H1 (cell line): ENCODE results near the gene TLE3. TPM values are rescaled to one million over a fixed set of nuclear protein-coding genes. Genes with fewer than 3 reads are reported as not detected.

Experiments used
- CTCF ChIA-PET: fragments of 300-600 bp; sonication (Branson Sonifier 250); formaldehyde crosslinking; loops from one replicate; lab custom pipeline; 2021; ENCODE audit not compliant: partially characterized antibody; lab: Charles Lee
- POLR2A ChIA-PET: fragments of 300-600 bp; sonication (Branson Sonifier 250); formaldehyde crosslinking; loops from one replicate; lab custom pipeline; 2021; ENCODE audit warnings: inconsistent platforms; ENCODE audit not compliant: partially characterized antibody; lab: Charles Lee
- DNase-seq, 2 experiments: peaks; one replicate each; pipeline versions ENCODE4 v3.0.0 to v3.0.0-alpha.2; 2010 to 2022; ENCODE audit warnings: low spot score in 2 of 2, low read depth in 1 of 2, mixed read lengths in 1 of 2
- FAIRE-seq: peaks from 2 replicates; lab custom pipeline; 2011; peaks lifted over from hg19 to GRCh38; lab: Jason Lieb, UNC
- H2AFZ ChIP-seq: 2 replicates; pipeline ENCODE4 v1.8.1; 2012; ENCODE audit warnings: low read length, inconsistent platforms
- H2AK5ac ChIP-seq: 2 replicates; pipeline ENCODE4 v1.6.1; 2013; ENCODE audit warnings: low read depth, low read length
- H2BK120ac ChIP-seq: replicated peaks from 2 replicates; pipeline ENCODE3; 2013; ENCODE audit warnings: low read depth, low read length, inconsistent platforms
- H2BK12ac ChIP-seq: 2 replicates; pipeline ENCODE4 v1.6.1; 2013; ENCODE audit warnings: low read depth, low read length
- H2BK15ac ChIP-seq: 2 replicates; pipeline ENCODE4 v1.6.1; 2013; ENCODE audit warnings: low read length
- H2BK20ac ChIP-seq: 2 replicates; pipeline ENCODE4 v1.6.1; 2013; ENCODE audit warnings: low read length
- H2BK5ac ChIP-seq: 2 replicates; pipeline ENCODE4 v1.6.1; 2013; ENCODE audit warnings: low read depth, low read length
- H3K14ac ChIP-seq: 2 replicates; pipeline ENCODE4 v1.6.1; 2013; ENCODE audit warnings: inconsistent platforms; ENCODE audit not compliant: insufficient read length
- H3K18ac ChIP-seq: 2 replicates; pipeline ENCODE4 v1.6.1; 2013; ENCODE audit warnings: low read length; ENCODE audit errors: extremely low read depth
- H3K23ac ChIP-seq: 2 replicates; pipeline ENCODE4 v1.6.1; 2013; ENCODE audit warnings: inconsistent platforms; ENCODE audit not compliant: insufficient read length
- H3K23me2 ChIP-seq: 2 replicates; pipeline ENCODE4 v1.6.1; 2013; ENCODE audit warnings: low read depth, low read length
- H3K27ac ChIP-seq: 2 replicates; pipeline ENCODE4 v1.6.1; 2011; ENCODE audit warnings: low read depth, low read length, inconsistent platforms
- H3K27me3 ChIP-seq, 4 experiments: replicated peaks in 1 of 4; 1 replicate in 1 of 4; 2 replicates in 3 of 4; pipeline versions ENCODE4 v1.6.1 to v1.8.1; 2011 to 2013; ENCODE audit warnings: low read length in 3 of 4, mild to moderate bottlenecking in 3 of 4, inconsistent platforms in 2 of 4, mixed read lengths in 2 of 4, moderate library complexity in 1 of 4; ENCODE audit not compliant: control insufficient read depth in 3 of 4, insufficient read depth in 3 of 4; ENCODE audit errors: extremely low read depth in 1 of 4
- H3K36me3 ChIP-seq, 4 experiments: 2 replicates each; pipeline versions ENCODE4 v1.6.1 to v1.8.1; 2011 to 2013; ENCODE audit warnings: mild to moderate bottlenecking in 4 of 4, low read length in 3 of 4, moderate library complexity in 2 of 4, control low read depth in 1 of 4, inconsistent platforms in 1 of 4; ENCODE audit not compliant: insufficient read depth in 4 of 4, control insufficient read depth in 2 of 4
- H3K4ac ChIP-seq: replicated peaks from 2 replicates; pipeline ENCODE3; 2013; ENCODE audit warnings: low read length, low read depth, mixed read lengths, inconsistent platforms; ENCODE audit not compliant: insufficient read length
- H3K4me1 ChIP-seq, 4 experiments: replicated peaks in 1 of 4; 1 replicate in 1 of 4; 2 replicates in 3 of 4; pipeline versions ENCODE4 v1.6.1 to v1.8.1; 2011 to 2013; ENCODE audit warnings: low read length in 3 of 4, inconsistent platforms in 2 of 4, mixed read lengths in 1 of 4; ENCODE audit not compliant: insufficient read depth in 4 of 4, control insufficient read depth in 3 of 4
- H3K4me2 ChIP-seq, 2 experiments: 2 replicates each; pipeline versions ENCODE4 v1.6.1 to v1.8.1; 2011 to 2013; ENCODE audit warnings: low read depth in 2 of 2, low read length in 2 of 2, control low read depth in 1 of 2, inconsistent platforms in 1 of 2, mild to moderate bottlenecking in 1 of 2; ENCODE audit not compliant: insufficient read depth in 1 of 2
- H3K4me3 ChIP-seq, 4 experiments: fragments of 200-600, 300-600 bp in 1 of 4; sonication (generic), shearing (Covaris generic), sonication (Bioruptor Twin) in 1 of 4; 2 replicates each; pipeline versions ENCODE4 v1.5.1 to v1.8.1; 2011 to 2016; ENCODE audit warnings: low read length in 4 of 4, low read depth in 3 of 4, control low read depth in 2 of 4, inconsistent platforms in 2 of 4, mild to moderate bottlenecking in 2 of 4, mixed read lengths in 1 of 4, moderate library complexity in 1 of 4; ENCODE audit not compliant: insufficient read depth in 2 of 4; ENCODE audit errors: extremely low read depth in 1 of 4
- H3K56ac ChIP-seq: replicated peaks from 2 replicates; pipeline ENCODE3; 2013; ENCODE audit warnings: low read depth, mild to moderate bottlenecking, mixed read lengths, low read length, inconsistent platforms; ENCODE audit not compliant: insufficient read length
- H3K79me1 ChIP-seq: 2 replicates; pipeline ENCODE4 v1.6.1; 2013; ENCODE audit warnings: low read depth, low read length, control low read depth
- H3K79me2 ChIP-seq, 2 experiments: 2 replicates each; pipeline versions ENCODE4 v1.6.1 to v1.8.1; 2012 to 2013; ENCODE audit warnings: low read length in 2 of 2, mild to moderate bottlenecking in 2 of 2, inconsistent platforms in 1 of 2; ENCODE audit not compliant: insufficient read depth in 2 of 2, control insufficient read depth in 1 of 2
- H3K9ac ChIP-seq, 4 experiments: replicated peaks in 1 of 4; 1 replicate in 1 of 4; 2 replicates in 3 of 4; pipeline versions ENCODE4 v1.6.1 to v1.8.1; 2011 to 2013; ENCODE audit warnings: low read depth in 3 of 4, low read length in 3 of 4, control low read depth in 2 of 4, mild to moderate bottlenecking in 2 of 4, moderate library complexity in 2 of 4, inconsistent platforms in 1 of 4; ENCODE audit errors: extremely low read depth in 1 of 4
- H3K9me3 ChIP-seq, 2 experiments: 2 replicates each; pipeline versions ENCODE4 v1.6.1 to v1.8.1; 2012 to 2013; ENCODE audit warnings: mild to moderate bottlenecking in 2 of 2, moderate library complexity in 2 of 2, control low read depth in 1 of 2, inconsistent platforms in 1 of 2, low read depth in 1 of 2, low read length in 1 of 2, mixed read lengths in 1 of 2; ENCODE audit not compliant: insufficient read depth in 2 of 2
- H4K20me1 ChIP-seq, 2 experiments: replicated peaks in 1 of 2; 2 replicates each; pipeline versions ENCODE3 to v1.8.1; 2011 to 2013; ENCODE audit warnings: inconsistent platforms in 2 of 2, low read length in 2 of 2, mild to moderate bottlenecking in 1 of 2; ENCODE audit not compliant: insufficient read depth in 2 of 2, control insufficient read depth in 1 of 2
- H4K5ac ChIP-seq: 2 replicates; pipeline ENCODE4 v1.6.1; 2013; ENCODE audit warnings: low read length, low read depth, mixed read lengths, inconsistent platforms; ENCODE audit not compliant: insufficient read length
- H4K8ac ChIP-seq: 2 replicates; pipeline ENCODE4 v1.8.0; 2013; ENCODE audit warnings: mild to moderate bottlenecking, moderate library complexity, low read length, inconsistent platforms; ENCODE audit not compliant: insufficient read depth; ENCODE audit errors: extremely low read depth
- H4K91ac ChIP-seq: replicated peaks from 2 replicates; pipeline ENCODE3; 2013; ENCODE audit warnings: low read length, mixed read lengths, inconsistent platforms; ENCODE audit not compliant: insufficient read length
- ATF2 ChIP-seq: IDR thresholded peaks from 2 replicates; pipeline ENCODE4 v1.6.1; 2012; ENCODE audit warnings: low read length, inconsistent platforms
- CBX5 ChIP-seq: fragments of 300-800, 300-1000 bp; sonication (generic); IDR thresholded peaks from 2 replicates; pipeline ENCODE4 v1.7.1; 2016; ENCODE audit warnings: antibody characterized with exemption, low read length, low read depth
- PHF8 ChIP-seq: fragments of 200-600 bp; sonication (generic); conservative IDR thresholded peaks from 2 replicates; pipeline ENCODE4 v1.7.1; 2012; ENCODE audit warnings: low read depth, mild to moderate bottlenecking, inconsistent platforms, low read length, moderate library complexity
- SIRT6 ChIP-seq: IDR thresholded peaks from one replicate; pipeline ENCODE4 v1.7.1; 2012; ENCODE audit warnings: low read length, inconsistent platforms
- TAF1 ChIP-seq: IDR thresholded peaks from 2 replicates; pipeline ENCODE4 v1.6.1; 2011; ENCODE audit warnings: mild to moderate bottlenecking, low read depth, low read length
- TEAD4 ChIP-seq: IDR thresholded peaks from 2 replicates; pipeline ENCODE4 v1.6.1; 2012; ENCODE audit warnings: low read depth, low read length, inconsistent platforms, mixed read lengths
- WGBS, 2 experiments: shearing (Covaris generic) in 1 of 2; methylation state at CpG; one replicate each; pipeline versions ENCODE4 v1.1.6 to v1.1.7; 2013 to 2015; ENCODE audit warnings: low lambda C conversion rate in 2 of 2, mixed read lengths in 2 of 2, inconsistent platforms in 1 of 2, low coverage in 1 of 2, missing lambda C conversion rate in 1 of 2; ENCODE audit not compliant: insufficient replicate concordance in 2 of 2, insufficient coverage in 1 of 2, insufficient read length in 1 of 2; ENCODE audit errors: extremely low coverage in 1 of 2, missing lambda C conversion rate in 1 of 2; 5-methylcytosine and 5-hydroxymethylcytosine counted together
- polyA plus RNA-seq, 7 experiments: library from polyadenylated mRNA; depleted of rRNA in 3 of 7; stranded (reverse) in 5 of 7; unstranded in 2 of 7; fragments of >200 nt in 5 of 7; fragments of 200-250 nt in 2 of 7; gene quantifications; 1 replicate in 5 of 7; 2 replicates in 1 of 7; 4 replicates in 1 of 7; pipeline versions ENCODE4 v1.2.1 to v1.2.3, GENCODE V29; 2011 to 2013; ENCODE audit warnings: missing spikeins in 2 of 7, mixed read lengths in 2 of 7
- total RNA-seq: library from RNA; stranded (reverse); fragmentation: NEBNext Ultra II Directional; extraction: Animal tissue kit (Norgen Biotek cat#: 25700); gene quantifications from 2 replicates; pipeline ENCODE4 v1.2.1, GENCODE V29; 2021

The TLE3 gene
- total and polyA plus RNA-seq, 2 of the 8 experiments (the other 6 are each of a cell fraction or from before 2014, with no cell fraction given): 25.1 to 61.2 TPM

DNA sequence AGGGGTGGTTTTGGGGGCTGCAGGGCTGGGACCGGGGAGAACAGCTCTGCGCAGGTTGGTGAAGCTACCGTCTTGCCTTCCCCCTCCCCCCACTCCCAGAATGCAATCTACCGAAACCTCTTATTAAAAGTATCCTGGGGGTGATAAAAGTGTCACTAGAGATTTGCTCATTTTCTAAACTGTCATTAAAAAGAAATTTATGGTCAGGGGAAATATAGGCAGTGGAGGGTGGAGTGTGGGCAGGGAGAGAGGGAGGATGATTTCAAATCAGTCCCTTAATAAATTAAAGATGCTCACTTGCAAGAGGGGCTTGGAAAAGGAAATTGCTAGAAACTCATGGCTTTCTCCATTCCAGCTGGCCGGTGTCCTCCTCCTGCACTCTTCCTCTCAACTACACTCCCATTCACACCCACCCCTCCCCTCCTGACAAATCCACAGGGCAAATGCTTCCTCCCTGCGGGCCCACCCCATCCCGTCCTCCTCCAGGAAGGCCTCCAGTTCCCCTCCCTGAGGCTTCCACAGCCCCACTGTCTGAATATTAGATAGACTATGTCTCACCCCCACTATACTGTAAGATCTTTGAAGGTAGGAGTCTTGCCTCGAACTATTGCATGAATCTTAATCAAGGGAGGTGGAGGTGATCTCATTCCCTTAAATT, 83.9 kb downstream of the TLE3 start:
- H2BK15ac ChIP-seq: no peak overlapping the region
- CTCF ChIA-PET: interaction anchor here (1.2 to 1.7 kb wide), 4 partner anchors 60 to 271 kb away, joined by 3 read pairs; partner anchors contain the start of gene TLE3
- peak overlapping the region; percentile 12; the same call in 1 of the 2 replicates for H3K18ac ChIP-seq
- no peaks in the 10 kb centered on the region for H3K9me3 ChIP-seq
- 0 out of 2 replicates have a peak overlapping the region, but pooled peaks have one; percentile 36 for H2BK20ac ChIP-seq
- no peaks in the 10 kb centered on the region for H3K23me2 ChIP-seq
- no peak overlapping the region for H4K8ac ChIP-seq
- FAIRE-seq: no peak
- no peak overlapping the region for H4K91ac ChIP-seq
- no peak overlapping the region for H3K56ac ChIP-seq
- no peak overlapping the region for H3K23ac ChIP-seq
- no peak overlapping the region for H2BK5ac ChIP-seq
- H4K5ac ChIP-seq: no peak overlapping the region
- no peak overlapping the region for H2BK12ac ChIP-seq
- POLR2A ChIA-PET: interaction anchor here (1.4 to 1.6 kb wide), 2 partner anchors 84 to 86 kb away, joined by 5 to 8 read pairs; partner anchors contain the start of gene TLE3
- no peak overlapping the region for H3K14ac ChIP-seq
- H3K4me3 ChIP-seq: no peak overlapping the region
- H4K20me1 ChIP-seq: no peaks in the 10 kb centered on the region
- 82% methylated on average over 7 of the region's 8 CpGs; no CpG with 5 or more reads in 1 of the 2 experiments for WGBS, 2 experiments
- H3K9ac ChIP-seq: no peak overlapping the region
- H3K36me3 ChIP-seq: no peaks in the 10 kb centered on the region
- H2AFZ ChIP-seq: no peak overlapping the region
- H3K79me2 ChIP-seq: no peaks in the 10 kb centered on the region
- no peak overlapping the region for H3K4ac ChIP-seq
- H3K27ac ChIP-seq: no peak overlapping the region
- H3K27me3 ChIP-seq: peaks cover 0 to 2% (median 0%) of the 10 kb centered on the region in 4 experiments; a peak in 2 of 7 replicates
- DNase-seq: no peak
- H2AK5ac ChIP-seq: no peak overlapping the region
- H2BK120ac ChIP-seq: no peak overlapping the region
- H3K4me2 ChIP-seq: no peak overlapping the region
- H3K79me1 ChIP-seq: no peaks in the 10 kb centered on the region
- peaks cover 0 to 22% (median 16%) of the 10 kb centered on the region in 4 experiments; a peak in 6 of 7 replicates for H3K4me1 ChIP-seq
- no peak for TF ChIP-seq SIRT6
- TF ChIP-seq ATF2: no peak
- TF ChIP-seq PHF8: no peak
- no peak for TF ChIP-seq CBX5
- no peak for TF ChIP-seq TAF1
- no peak for TF ChIP-seq TEAD4
